ENCODE data around the gene KLK1. TPM values are rescaled to one million over a fixed set of nuclear protein-coding genes. Genes with fewer than 3 reads are reported as not detected.

Gene KLK1
- total and polyA plus RNA-seq, 12 donors = 1.1 to 26.5 (median 2.4) TPM; not detected in 3

- Histone ChIP-seq H3K4me3 (no peak overlapping the region), H3K27me3 (no peaks in the 10 kb centered on the region), H3K27ac (no peak overlapping the region), H3K9me3 (replicated peaks in 1 of 3) (no peaks in the 10 kb centered on the region), H3K36me3 (replicated peaks in 1 of 2) (peaks cover 0 to 24% of the 10 kb centered on the region in 2 donors), H3K4me1 (replicated peaks in 1 of 2) (peaks cover 13 to 23% of the 10 kb centered on the region in 2 donors)
- TF ChIP-seq CTCF (IDR thresholded peaks at IDR 0.05) (no peak), POLR2A (IDR thresholded peaks at IDR 0.05) (no peak)
- DNase-seq = no peak
- 73 to 100% (median 80%) methylated on average over 1 to 3 of the region's 3 CpGs for WGBS, 4 donors
- intact Hi-C loops (cut with DNase I) = loop anchor here in 1 of 2 donors (10.0 kb wide), 1 partner anchor 115 kb away; the partner anchor contains the start of gene KLK4
Observed at GRCh38 chr19:50799547-50799851, 24.1 kb downstream of the KLK1 start.

- Histone ChIP-seq H3K36me3 (replicated peaks in 1 of 2) (peaks cover 0 to 24% of the 10 kb centered on the region in 2 donors), H3K27me3 (no peaks in the 10 kb centered on the region), H3K4me3 (no peak overlapping the region), H3K27ac (peak overlapping the region in 1 of 5 donors; percentile 34), H3K9me3 (replicated peaks in 1 of 3) (no peaks in the 10 kb centered on the region), H3K4me1 (replicated peaks in 1 of 2) (peaks cover 11 to 23% of the 10 kb centered on the region in 2 donors)
- TF ChIP-seq POLR2A (IDR thresholded peaks at IDR 0.05) (no peak), CTCF (IDR thresholded peaks at IDR 0.05) (no peak)
- intact Hi-C loops (cut with DNase I) = loop anchor here in 1 of 2 donors (10.0 kb wide), 1 partner anchor 116 kb away; the partner anchor contains the start of gene KLK4
- peak in 1 of 7 donors; percentile 62 for DNase-seq
- WGBS, 4 donors = 63 to 83% (median 78%) methylated on average over 5 to 21 of the region's 21 CpGs
Observed at GRCh38 chr19:50798659-50799546, 24.7 kb downstream of the KLK1 start.

GRCh38 chr19:50797781-50798658 lies 25.6 kb downstream of the KLK1 start:
- no peak overlapping the region for H3K4me3 ChIP-seq
- no peaks in the 10 kb centered on the region for H3K27me3 ChIP-seq
- 54 to 63% (median 62%) methylated on average over 9 to 18 of the region's 18 CpGs; no CpG with 5 or more reads in 1 of the 4 donors for WGBS, 4 donors
- H3K9me3 ChIP-seq (replicated peaks in 1 of 3) = no peaks in the 10 kb centered on the region
- intact Hi-C loops (cut with DNase I) = loop anchor here in 1 of 2 donors (10.0 kb wide), 1 partner anchor 117 kb away; the partner anchor contains the start of gene KLK4
- peaks cover 2 to 15% of the 10 kb centered on the region in 2 donors for H3K4me1 ChIP-seq (replicated peaks in 1 of 2)
- peak in 1 of 7 donors; percentile 13 for DNase-seq
- H3K27ac ChIP-seq = peak overlapping the region in 1 of 5 donors; percentile 34
- no peak for TF ChIP-seq CTCF (IDR thresholded peaks at IDR 0.05)
- no peak for TF ChIP-seq POLR2A (IDR thresholded peaks at IDR 0.05)
- peaks cover 0 to 24% of the 10 kb centered on the region in 2 donors for H3K36me3 ChIP-seq (replicated peaks in 1 of 2)

- Histone ChIP-seq H3K36me3 (replicated peaks in 1 of 2) (peaks cover 0 to 24% of the 10 kb centered on the region in 2 donors), H3K9me3 (replicated peaks in 1 of 3) (no peaks in the 10 kb centered on the region), H3K4me1 (replicated peaks in 1 of 2) (peaks cover 0 to 9% of the 10 kb centered on the region in 2 donors), H3K4me3 (no peak overlapping the region), H3K27me3 (no peaks in the 10 kb centered on the region), H3K27ac (no peak overlapping the region)
- TF ChIP-seq CTCF (IDR thresholded peaks at IDR 0.05) (no peak), POLR2A (IDR thresholded peaks at IDR 0.05) (no peak)
- DNase-seq = no peak
- intact Hi-C loops (cut with DNase I) = loop anchor here in 1 of 2 donors (10.0 kb wide), 1 partner anchor 117 kb away; the partner anchor contains the start of gene KLK4
- WGBS, 4 donors = 71 to 94% (median 88%) methylated on average over 7 of the region's 7 CpGs
Observed at GRCh38 chr19:50797429-50797780, 26.2 kb downstream of the KLK1 start.

All from adrenal gland (tissue), 12 donors.